RPMI8226 (cell line): Measurements from ENCODE around the gene LSP1.
A peak's percentile ranks its signal among the peaks of the same experiment; 100 is the strongest.

Experiments
- DNase-seq: peaks from one replicate; pipeline ENCODE4 v3.0.0-alpha.2; 2015

Gene LSP1

DNA sequence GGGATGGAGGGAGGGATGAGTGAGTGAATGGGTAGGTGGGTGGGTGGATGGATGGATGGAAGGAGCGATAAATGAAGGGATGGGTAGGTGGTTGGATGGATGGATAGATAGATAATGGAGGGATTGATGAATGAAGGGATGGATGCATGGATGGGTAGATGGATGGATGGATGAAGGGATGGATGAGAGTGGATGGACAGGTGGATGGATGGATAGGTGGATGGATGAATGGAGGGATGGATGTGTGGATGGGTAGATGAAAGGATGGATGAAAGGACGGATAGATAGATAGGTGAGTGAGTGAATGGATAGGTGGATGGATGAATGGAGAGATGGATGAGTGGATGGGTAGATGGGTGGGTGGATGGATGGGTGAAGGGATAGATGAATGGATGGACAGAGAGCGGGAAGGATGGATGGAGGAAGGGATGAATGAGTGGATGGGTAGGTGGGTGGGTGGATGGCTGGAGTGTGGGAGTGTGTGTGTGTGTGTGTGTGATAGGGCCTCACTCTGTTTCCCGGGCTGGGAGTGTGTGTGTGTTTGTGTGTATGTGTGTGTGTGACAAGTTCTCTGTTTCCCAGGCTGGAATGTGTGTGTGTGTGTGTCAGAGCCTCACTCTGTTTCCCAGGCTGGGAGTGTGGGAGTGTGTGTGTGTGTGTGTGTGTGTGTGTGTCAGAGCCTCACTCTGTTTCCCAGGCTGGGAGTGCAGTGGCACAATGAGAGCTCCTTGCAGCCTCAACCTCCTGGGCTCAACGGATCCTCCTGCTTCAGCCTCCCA, 40.9 kb downstream of the LSP1 start:
- DNase-seq, result no peak

DNA sequence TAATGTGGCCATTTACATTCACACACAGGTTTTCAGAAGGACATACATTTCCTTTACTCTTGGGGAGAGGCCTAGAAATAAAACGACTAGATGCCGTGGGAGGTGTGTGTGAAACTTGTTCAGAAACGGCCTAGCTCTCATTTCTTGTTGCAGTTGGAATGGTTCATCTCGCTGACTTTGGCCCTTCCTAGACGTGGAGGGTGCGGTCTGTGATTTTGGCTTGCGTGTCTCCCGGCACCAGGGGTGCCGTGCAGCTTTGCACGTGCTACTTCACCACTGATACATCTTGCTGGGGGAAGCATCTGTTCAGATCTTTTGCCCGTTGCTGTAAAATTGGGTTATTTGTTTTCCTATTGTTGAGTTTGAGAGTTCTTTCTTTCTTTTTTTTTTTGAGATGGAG, 41.9 kb downstream of the LSP1 start:
- no peak for DNase-seq

GRCh38 chr11:1896468-1896867, 43.6 kb downstream of the LSP1 start:
- DNase-seq, result no peak

DNA sequence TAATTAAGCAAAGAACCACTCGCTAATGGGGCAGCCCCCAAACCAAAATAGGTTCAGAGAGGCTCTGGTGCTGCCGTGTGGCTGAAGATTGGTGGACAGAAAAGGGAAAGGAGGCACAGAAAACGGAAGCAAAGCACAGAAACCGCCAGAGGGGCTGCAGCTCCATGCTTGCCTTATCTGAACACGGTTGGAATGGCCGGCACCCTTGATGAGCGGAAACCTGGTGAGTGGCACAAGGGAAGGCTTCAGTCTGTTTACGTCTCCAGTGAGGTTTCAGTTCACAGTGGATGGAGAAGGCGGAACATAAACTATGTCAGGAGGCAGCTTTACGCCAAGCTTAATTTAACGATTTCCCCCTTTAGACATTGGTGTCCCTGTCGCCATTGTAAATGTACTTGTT, 44.0 kb downstream of the LSP1 start:
- no peak for DNase-seq

GRCh38 chr11:1899090-1899489, 46.2 kb downstream of the LSP1 start:
- no peak for DNase-seq

DNA sequence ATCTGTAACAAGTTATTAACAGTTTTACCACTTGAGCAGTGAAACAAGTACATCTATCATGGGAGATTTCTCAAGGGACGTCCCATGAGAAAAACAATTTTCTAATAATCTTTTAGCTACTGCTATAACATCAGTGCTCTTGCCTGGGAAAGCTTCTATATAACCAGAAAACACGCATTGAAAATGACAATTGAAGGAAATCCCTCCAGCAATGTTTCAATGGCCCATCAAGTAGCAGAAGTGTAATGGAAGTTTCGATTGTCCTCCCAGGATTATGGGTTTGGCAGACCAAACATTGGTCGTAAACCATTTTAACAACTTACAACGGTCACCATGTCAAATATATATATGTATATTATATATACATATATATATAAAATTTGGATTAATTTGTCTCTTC, 46.8 kb downstream of the LSP1 start:
- DNase-seq, result no peak

GRCh38 chr11:1906181-1906580, 53.3 kb downstream of the LSP1 start:
- no peak for DNase-seq

GRCh38 chr11:1906611-1907423, 53.9 kb downstream of the LSP1 start:
- DNase-seq, result no peak

DNA sequence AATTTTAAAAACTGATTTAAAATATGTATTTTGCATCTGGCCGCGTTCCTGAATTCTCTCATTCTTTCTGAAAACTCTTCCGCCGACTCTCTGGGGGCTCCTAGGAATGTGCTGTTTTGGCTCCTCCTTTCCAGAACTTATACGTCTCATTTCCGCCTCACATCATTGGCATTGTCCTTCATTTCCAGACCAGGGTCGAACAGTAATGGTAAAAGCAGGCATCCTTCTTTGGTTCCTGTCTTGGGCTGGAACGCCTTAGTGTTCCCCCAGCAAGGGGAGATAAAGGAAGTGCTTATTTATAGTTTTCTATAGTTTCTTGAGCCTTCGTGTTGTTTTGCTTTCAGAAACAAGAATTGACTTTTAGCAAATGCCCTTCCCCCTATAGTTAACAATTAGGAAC, 55.7 kb downstream of the LSP1 start:
- DNase-seq, result no peak

DNA sequence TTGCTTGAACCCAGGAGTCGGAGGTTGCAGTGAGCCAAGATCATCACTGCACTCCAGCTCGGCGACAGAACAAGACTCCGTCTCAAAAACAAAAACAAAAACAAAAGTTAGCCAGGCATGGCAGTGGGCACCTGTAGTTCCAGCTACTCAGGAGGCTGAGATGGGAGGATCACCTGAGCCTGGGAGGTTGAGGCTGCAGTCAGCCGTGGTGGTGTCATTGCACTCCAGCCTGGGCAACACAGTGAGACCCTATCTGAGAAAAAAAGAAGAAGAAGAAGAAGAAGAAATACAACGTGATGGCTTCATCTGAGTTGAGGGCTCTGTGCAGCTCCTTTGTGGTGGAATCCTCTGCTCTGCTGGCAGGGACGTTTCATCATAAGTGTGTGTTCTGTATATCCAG, 56.6 kb downstream of the LSP1 start:
- no peak for DNase-seq

DNA sequence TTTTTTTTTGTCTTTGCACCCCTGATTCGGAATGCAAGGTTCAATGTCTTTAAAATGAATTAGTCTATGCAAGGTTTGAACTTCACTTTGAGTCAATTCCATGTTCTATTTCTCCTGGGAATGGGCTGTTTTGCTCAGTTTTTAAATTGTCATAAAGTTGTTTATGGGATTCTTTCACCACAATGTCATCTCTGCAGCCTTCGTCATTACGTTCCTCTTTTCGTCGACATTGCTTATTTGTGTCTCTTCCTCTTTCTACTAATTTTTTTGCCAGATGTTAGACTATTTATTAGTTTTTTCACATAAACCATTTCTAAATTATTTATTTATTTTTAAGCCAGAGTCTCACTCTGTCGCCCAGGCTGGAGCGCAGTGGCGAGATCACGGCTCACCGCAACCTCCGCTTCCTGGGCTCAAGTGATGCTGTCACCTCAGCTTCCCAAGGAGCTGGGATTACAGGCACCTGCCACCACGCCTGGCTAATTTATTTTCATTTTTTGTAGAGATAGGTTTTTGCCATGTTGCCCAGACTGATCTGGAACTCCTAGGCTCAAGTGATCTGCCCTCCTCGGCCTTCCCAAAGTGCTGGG, 59.5 kb downstream of the LSP1 start:
- no peak for DNase-seq

DNA sequence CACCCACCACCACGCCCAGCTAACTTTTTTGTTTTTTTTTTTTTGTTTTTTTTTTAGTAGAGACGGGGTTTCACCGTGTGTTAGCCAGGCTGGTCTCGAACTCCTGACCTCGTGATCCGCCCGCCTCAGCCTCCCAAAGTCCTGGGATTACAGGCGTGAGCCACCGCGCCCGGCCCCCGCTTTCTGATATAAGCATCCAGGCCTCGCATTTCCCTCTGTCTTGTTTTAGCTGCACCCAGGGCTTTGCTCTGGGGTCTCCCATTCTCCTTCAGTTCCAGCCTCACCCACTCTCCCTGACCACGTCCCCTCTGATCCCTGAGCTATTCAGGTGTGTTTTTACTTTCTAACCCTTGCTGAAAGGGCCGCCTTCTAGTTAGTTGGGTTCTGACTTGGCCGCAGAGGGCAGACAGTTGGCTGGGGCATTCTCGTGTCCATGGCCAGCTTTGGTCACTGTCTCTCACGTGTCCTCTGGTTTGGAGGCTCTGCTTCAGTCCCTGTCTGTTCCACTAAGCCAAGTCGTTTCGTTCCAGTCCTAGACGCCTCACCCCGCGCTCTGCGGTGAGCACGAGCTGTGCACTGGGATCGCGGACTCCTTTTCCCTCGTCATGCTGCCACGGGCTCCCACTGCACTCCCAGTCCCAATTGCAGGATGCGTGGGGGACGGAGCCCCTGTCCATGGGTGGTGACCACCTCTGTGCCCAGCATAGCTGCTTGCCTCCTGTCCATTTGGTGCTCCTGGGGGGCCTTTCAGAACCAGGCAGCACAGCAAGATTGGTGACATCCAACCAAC, 60.6 kb downstream of the LSP1 start:
- DNase-seq, result no peak

- no peak for DNase-seq
Measured at GRCh38 chr11:1915795-1916131, 62.9 kb downstream of the LSP1 start.

DNA sequence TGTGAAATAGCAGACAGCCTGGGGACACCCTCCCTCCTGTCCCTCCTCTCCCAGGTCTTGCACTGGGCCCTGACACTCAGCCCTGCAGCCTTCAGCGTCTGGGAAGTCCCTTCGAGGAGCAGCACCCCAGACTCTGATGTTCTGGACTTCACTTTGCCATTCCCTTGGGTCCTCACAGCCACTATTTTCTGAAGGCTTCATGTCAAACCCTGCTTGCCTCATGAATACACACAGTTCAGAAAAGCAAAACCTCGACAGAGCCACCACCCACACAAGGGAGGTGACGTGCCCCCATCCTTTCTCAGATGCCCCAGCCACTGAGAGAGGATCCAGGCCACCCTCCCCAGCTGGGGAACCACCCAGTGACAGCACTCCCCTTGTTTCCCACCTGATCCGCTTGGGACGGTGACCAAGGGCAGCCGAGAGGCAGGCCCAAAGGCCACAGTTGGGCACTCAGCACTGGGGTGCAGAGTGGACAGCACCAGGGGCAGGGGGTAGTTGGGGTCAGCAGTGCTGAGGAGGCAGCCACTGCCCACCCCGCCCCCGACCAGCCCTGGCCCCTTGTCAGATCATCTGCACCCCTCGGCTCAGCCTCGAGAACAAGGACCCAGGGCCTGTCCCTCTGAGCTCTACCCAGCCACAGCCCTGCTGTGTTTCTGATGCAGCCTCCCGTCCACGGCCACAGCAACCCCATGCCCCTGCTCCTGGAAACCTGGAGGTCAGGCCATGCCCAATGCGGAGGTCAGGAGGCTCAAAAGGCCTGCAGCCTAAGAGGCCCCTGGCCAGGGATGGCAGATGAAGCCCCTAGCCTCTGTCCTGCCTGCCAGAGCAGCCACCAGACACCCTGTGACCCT, 63.5 kb downstream of the LSP1 start:
- no peak for DNase-seq

DNA sequence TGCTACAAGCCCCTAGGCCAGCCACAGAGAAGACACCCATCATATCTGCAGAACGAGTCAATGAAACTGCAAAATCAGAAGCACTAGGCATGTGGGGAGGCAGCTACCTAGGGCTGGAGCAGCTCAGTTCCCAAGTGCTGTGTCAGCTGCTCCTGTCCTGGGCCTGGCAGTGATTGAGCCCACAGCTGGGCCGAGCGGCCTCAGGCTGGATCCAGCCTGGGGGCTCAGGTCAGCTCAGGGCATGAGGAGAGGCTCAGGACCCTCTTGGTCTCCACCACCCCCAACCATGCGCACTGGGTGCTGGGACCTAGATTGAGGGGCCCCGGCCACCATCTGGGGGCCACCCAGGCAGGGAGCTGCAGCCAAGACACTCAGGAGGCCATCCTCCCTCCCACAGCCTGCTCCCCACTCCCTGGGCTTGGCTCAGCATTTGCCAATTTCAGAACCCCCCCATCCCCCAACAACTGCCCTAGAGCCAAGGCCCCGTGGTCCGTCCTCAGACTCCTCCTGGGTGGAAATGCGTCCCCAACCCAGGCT, 64.2 kb downstream of the LSP1 start:
- peak; percentile 65 for DNase-seq

- peak; percentile 60 for DNase-seq
Measured at GRCh38 chr11:1917523-1918435, 64.9 kb downstream of the LSP1 start.

- no peak for DNase-seq
Measured at GRCh38 chr11:1918436-1919315, 65.8 kb downstream of the LSP1 start.

- no peak for DNase-seq
Measured at GRCh38 chr11:1919391-1920127, 66.7 kb downstream of the LSP1 start, which contains the start of gene TNNT3. Gene TNNT3, plus strand, starts transcription at chr11:1919703. Its CDS starts 3,172 bp downstream, at chr11:1922875.
